Right lobe of liver (tissue), 6 donors: ENCODE results near the gene ARRDC1. TPM values are rescaled to one million over a fixed set of nuclear protein-coding genes. Genes with fewer than 3 reads are reported as not detected.
"Not testable (repeated sequence)": the region's sequence is repeated elsewhere in the genome, so short reads cannot be mapped to it uniquely, and the experiment has no call there.

Source experiments
- ATAC-seq, 4 donors: fragments of 200-7000 bp; cut with Tn5 transposase; one replicate each; pipeline ENCODE4 v1.9.1; 2020; ENCODE audit warnings: mild to moderate bottlenecking in 4 of 4, moderate library complexity in 4 of 4
- DNase-seq, 3 donors: peaks; one replicate each; pipeline ENCODE4 v3.0.0-alpha.2; 2020
- H3K27ac ChIP-seq, 3 donors: fragments of 200-600 bp; one replicate each; pipeline ENCODE4 v1.8.0; 2022
- H3K27me3 ChIP-seq, 2 donors: fragments of 200-600 bp; one replicate each; pipeline ENCODE4 v1.8.0; 2022
- H3K36me3 ChIP-seq, 4 donors: fragments of 200-600 bp; sonication (generic) in 1 of 4; one replicate each; pipeline versions ENCODE4 v1.5.1 to v1.8.0; 2017 to 2022; ENCODE audit warnings: control low read depth in 1 of 4
- H3K4me1 ChIP-seq, 4 donors: fragments of 200-600 bp; sonication (generic) in 1 of 4; one replicate each; pipeline versions ENCODE4 v1.5.1 to v1.8.0; 2017 to 2022; ENCODE audit warnings: control low read depth in 1 of 4
- H3K4me3 ChIP-seq, 3 donors: fragments of 200-600 bp; one replicate each; pipeline ENCODE4 v1.8.0; 2022
- H3K9me3 ChIP-seq, 4 donors: fragments of 200-600 bp; sonication (generic) in 1 of 4; one replicate each; pipeline versions ENCODE4 v1.5.1 to v1.8.0; 2017 to 2022; ENCODE audit warnings: control low read depth in 1 of 4
- POLR2A ChIP-seq: fragments of 450-650 bp; IDR thresholded peaks from one replicate; pipeline ENCODE4 v1.6.1; 2017; ENCODE audit warnings: antibody characterized with exemption, mild to moderate bottlenecking
- WGBS: methylation state at CpG from one replicate; pipeline ENCODE4 v1.1.6; 2018; ENCODE audit warnings: low coverage, low lambda C conversion rate; ENCODE audit not compliant: insufficient coverage; ENCODE audit errors: missing lambda C conversion rate; 5-methylcytosine and 5-hydroxymethylcytosine counted together
- intact Hi-C, 2 donors: fragments of 100-400 bp; cut with DNase I; formaldehyde crosslinking; loops; one replicate each; pipeline versions ENCODE4 v1.11.2 to v1.14.1; 2022
- total RNA-seq, 6 experiments: library from RNA; depleted of rRNA in 2 of 6; stranded (reverse); fragments of >200 nt in 2 of 6; fragmentation: NEBNext Ultra II Directional in 3 of 6; extraction: Animal tissue kit (Norgen Biotek cat#: 25700) in 3 of 6; gene quantifications; one replicate each; pipeline versions ENCODE4 v1.1.0 to v1.2.4, GENCODE V29; 2016 to 2023
- TF ChIP-seq, protein P1 (sequence below), 4 donors: fragments of 200-600 bp in 3 of 4; fragments of 450-650 bp in 1 of 4; IDR thresholded peaks; one replicate each; pipeline versions ENCODE4 v1.5.1 to v1.8.0; 2016 to 2022; ENCODE audit warnings: antibody characterized with exemption in 4 of 4, mild to moderate bottlenecking in 2 of 4
- donor health status: DM: no; HTN: yes; CAD: no.
- donor health status: DM: no; HTN: no; CAD: no.
- donor health status: DM: no; HTN: no; CAD: no.
- donor health status: DM: no; HTN: yes; CAD: no.
- donor health status: DM: no; HTN: yes; CAD: no.

Gene ARRDC1
- total RNA-seq, 6 experiments from 2014 or later: 19.1 to 45.0 (median 25.2) TPM

DNA sequence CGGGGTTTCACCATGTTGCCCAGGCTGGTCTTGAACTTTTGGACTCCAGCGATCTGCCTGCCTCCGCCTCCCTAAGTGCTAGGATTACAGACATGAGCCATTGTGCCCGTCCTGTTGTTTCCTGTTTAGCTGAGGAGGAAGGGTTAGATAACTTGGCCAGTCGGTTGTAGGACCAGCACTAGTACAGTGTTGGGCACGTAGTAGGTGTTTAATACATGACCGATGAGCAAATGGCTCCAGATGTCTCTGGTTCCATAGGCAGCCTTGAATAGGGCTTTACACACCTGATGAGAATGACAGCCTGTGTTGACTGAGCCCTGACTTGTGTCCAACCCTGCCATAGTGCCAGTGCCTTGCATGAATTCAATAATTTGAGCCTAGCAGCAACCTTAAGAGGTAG is 15.1 kb downstream of the ARRDC1 start:
- DNase-seq (no peak), ATAC-seq (no peak)
- Histone ChIP-seq H3K9me3 (no peaks in the 10 kb centered on the region), H3K4me3 (no peak overlapping the region), H3K27me3 (no peaks in the 10 kb centered on the region), H3K4me1 (peaks cover 0 to 34% (median 14%) of the 10 kb centered on the region in 4 donors), H3K27ac (no peak overlapping the region), H3K36me3 (peaks cover 0 to 4% (median 1%) of the 10 kb centered on the region in 4 donors)
- no peak for TF ChIP-seq POLR2A
- TF ChIP-seq, protein P1, sequence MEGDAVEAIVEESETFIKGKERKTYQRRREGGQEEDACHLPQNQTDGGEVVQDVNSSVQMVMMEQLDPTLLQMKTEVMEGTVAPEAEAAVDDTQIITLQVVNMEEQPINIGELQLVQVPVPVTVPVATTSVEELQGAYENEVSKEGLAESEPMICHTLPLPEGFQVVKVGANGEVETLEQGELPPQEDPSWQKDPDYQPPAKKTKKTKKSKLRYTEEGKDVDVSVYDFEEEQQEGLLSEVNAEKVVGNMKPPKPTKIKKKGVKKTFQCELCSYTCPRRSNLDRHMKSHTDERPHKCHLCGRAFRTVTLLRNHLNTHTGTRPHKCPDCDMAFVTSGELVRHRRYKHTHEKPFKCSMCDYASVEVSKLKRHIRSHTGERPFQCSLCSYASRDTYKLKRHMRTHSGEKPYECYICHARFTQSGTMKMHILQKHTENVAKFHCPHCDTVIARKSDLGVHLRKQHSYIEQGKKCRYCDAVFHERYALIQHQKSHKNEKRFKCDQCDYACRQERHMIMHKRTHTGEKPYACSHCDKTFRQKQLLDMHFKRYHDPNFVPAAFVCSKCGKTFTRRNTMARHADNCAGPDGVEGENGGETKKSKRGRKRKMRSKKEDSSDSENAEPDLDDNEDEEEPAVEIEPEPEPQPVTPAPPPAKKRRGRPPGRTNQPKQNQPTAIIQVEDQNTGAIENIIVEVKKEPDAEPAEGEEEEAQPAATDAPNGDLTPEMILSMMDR (IDR thresholded peaks at IDR 0.05): no peak
- WGBS: 83% methylated on average over 6 of the region's 7 CpGs
- intact Hi-C loops: no loop called here

DNA sequence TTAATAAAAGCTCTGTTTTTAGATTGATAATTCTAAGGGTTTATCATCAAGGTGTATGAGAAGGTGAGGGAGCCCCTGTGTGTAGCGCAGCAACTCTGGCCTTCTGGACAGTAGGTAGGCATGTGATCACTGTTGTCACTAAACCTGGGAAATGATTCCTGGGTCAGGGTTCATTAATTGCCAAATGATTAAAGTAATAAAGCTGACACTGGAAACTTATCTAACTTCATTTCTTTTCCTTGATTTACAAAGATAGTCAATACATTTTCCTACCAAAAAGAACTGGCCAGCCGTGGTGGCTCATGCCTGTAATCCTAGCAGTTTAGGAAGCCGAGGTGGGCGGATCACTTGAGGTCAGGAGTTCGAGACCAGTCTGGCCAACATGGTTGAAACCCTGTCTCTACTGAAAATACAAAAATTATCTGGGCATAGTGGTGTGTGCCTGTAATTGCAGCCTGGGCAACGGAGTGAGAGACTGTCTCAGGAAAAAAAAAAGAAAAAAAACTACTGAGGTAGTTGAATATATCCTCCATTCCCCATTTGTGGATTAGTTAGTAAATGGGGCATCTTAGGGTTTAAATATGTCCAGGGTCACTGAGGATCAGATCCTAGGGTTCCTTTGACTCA is 15.8 kb downstream of the ARRDC1 start:
- WGBS: 32% methylated on average over 6 of the region's 6 CpGs
- Histone ChIP-seq H3K27ac (no peak overlapping the region), H3K4me3 (no peak overlapping the region), H3K4me1 (peaks cover 0 to 37% (median 14%) of the 10 kb centered on the region in 4 donors), H3K36me3 (no peaks in the 10 kb centered on the region), H3K9me3 (no peaks in the 10 kb centered on the region), H3K27me3 (no peaks in the 10 kb centered on the region)
- ATAC-seq (no peak), DNase-seq (no peak)
- no peak for TF ChIP-seq POLR2A
- TF ChIP-seq, protein P1 (IDR thresholded peaks at IDR 0.05): peak in 1 of 4 donors; percentile 16
- intact Hi-C loops: no loop called here

GRCh38 chr9:137622211-137622610 is 16.7 kb downstream of the ARRDC1 start:
- H3K4me3 ChIP-seq, H3K27ac ChIP-seq, intact Hi-C loops, H3K9me3 ChIP-seq, DNase-seq, H3K36me3 ChIP-seq, ATAC-seq, H3K27me3 ChIP-seq: not testable (repeated sequence)
- 75% methylated on average over 5 of the region's 8 CpGs for WGBS
- H3K4me1 ChIP-seq: peaks cover 0 to 37% (median 14%) of the 10 kb centered on the region in 4 donors

- TF ChIP-seq, protein P1 (IDR thresholded peaks at IDR 0.05): no peak
- no peak for TF ChIP-seq POLR2A
- DNase-seq: no peak
- Histone ChIP-seq H3K27ac (no peak overlapping the region), H3K36me3 (no peaks in the 10 kb centered on the region), H3K4me3 (no peak overlapping the region), H3K4me1 (peaks cover 0 to 44% (median 7%) of the 10 kb centered on the region in 4 donors), H3K9me3 (no peaks in the 10 kb centered on the region), H3K27me3 (no peaks in the 10 kb centered on the region)
- intact Hi-C loops: no loop called here
- WGBS: 45% methylated on average over 3 of the region's 4 CpGs
- no peak for ATAC-seq
Measured at GRCh38 chr9:137626464-137626863, 21.0 kb downstream of the ARRDC1 start.

DNA sequence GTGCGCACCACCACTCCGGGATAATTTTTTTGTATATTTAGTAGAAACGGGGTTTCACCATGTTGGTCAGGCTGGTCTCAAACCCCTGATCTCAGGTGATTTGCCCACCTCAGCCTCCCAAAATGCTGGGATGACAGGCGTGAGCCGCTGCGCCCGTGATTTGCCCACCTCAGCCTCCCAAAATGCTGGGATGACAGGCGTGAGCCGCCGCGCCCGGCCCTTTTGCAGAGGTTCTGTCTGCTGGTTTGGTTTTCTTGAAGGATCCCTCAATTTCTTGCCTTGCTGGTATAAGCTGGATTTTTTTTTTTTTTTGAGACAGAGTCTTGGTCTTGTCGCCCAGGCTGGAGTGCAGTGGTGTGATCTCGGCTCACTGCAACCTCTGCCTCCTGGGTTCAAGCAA is 21.9 kb downstream of the ARRDC1 start:
- peak in 1 of 3 donors; percentile 27 for DNase-seq
- 96% methylated on average over 7 of the region's 14 CpGs for WGBS
- ATAC-seq, H3K27me3 ChIP-seq, intact Hi-C loops, H3K36me3 ChIP-seq, H3K27ac ChIP-seq, H3K4me3 ChIP-seq, H3K9me3 ChIP-seq: not testable (repeated sequence)
- peaks cover 0 to 50% (median 7%) of the 10 kb centered on the region in 4 donors for H3K4me1 ChIP-seq
